ENCODE data around the gene CLDN5.

CLDN5 gene

GRCh38 chr22:19509191-19509590, 15.0 kb downstream of the CLDN5 start:
- H3K4me3 ChIP-seq (ENCODE audit: low read depth in 1 of 2, low read length in 2 of 2), result no peak overlapping the region
- H3K36me3 ChIP-seq (ENCODE audit: control insufficient read depth in 1 of 2, insufficient read depth in 2 of 2, low read length in 2 of 2), result no peaks in the 10 kb centered on the region

GRCh38 chr22:19508024-19508776, 16.0 kb downstream of the CLDN5 start:
- H3K27ac ChIP-seq (ENCODE audit: low read length), result no peak overlapping the region
- H3K4me1 ChIP-seq (ENCODE audit: control insufficient read depth in 1 of 2, insufficient read depth in 2 of 2, low read length in 2 of 2), result no peaks in the 10 kb centered on the region
- no peaks in the 10 kb centered on the region for H3K36me3 ChIP-seq (ENCODE audit: control insufficient read depth in 1 of 2, insufficient read depth in 2 of 2, low read length in 2 of 2)
- H3K4me3 ChIP-seq (ENCODE audit: low read depth in 1 of 2, low read length in 2 of 2), result no peak overlapping the region
- no peaks in the 10 kb centered on the region for H3K9me3 ChIP-seq (ENCODE audit: control insufficient read depth in 1 of 2, low read length in 2 of 2)
- H3K27me3 ChIP-seq (ENCODE audit: low read depth, low read length), result no peaks in the 10 kb centered on the region

More at GRCh38 chr22:19509191-19509590, 15.0 kb downstream of the CLDN5 start:
- H3K27me3 ChIP-seq (ENCODE audit: low read depth, low read length), result no peaks in the 10 kb centered on the region
- no peaks in the 10 kb centered on the region for H3K9me3 ChIP-seq (ENCODE audit: control insufficient read depth in 1 of 2, low read length in 2 of 2)
- no peaks in the 10 kb centered on the region for H3K4me1 ChIP-seq (ENCODE audit: control insufficient read depth in 1 of 2, insufficient read depth in 2 of 2, low read length in 2 of 2)
- no peak overlapping the region for H3K27ac ChIP-seq (ENCODE audit: low read length)

- no peak overlapping the region for H3K27ac ChIP-seq (ENCODE audit: low read length)
- H3K36me3 ChIP-seq (ENCODE audit: control insufficient read depth in 1 of 2, insufficient read depth in 2 of 2, low read length in 2 of 2), result no peaks in the 10 kb centered on the region
- no peaks in the 10 kb centered on the region for H3K4me1 ChIP-seq (ENCODE audit: control insufficient read depth in 1 of 2, insufficient read depth in 2 of 2, low read length in 2 of 2)
- H3K4me3 ChIP-seq (ENCODE audit: low read depth in 1 of 2, low read length in 2 of 2), result no peak overlapping the region
- H3K9me3 ChIP-seq (ENCODE audit: control insufficient read depth in 1 of 2, low read length in 2 of 2), result no peaks in the 10 kb centered on the region
- H3K27me3 ChIP-seq (ENCODE audit: low read depth, low read length), result no peaks in the 10 kb centered on the region
Observed at GRCh38 chr22:19507534-19507861, 16.7 kb downstream of the CLDN5 start.

- Histone ChIP-seq H3K27ac (ENCODE audit: low read length) (no peak overlapping the region), H3K36me3 (ENCODE audit: control insufficient read depth in 1 of 2, insufficient read depth in 2 of 2, low read length in 2 of 2) (no peaks in the 10 kb centered on the region), H3K27me3 (ENCODE audit: low read depth, low read length) (no peaks in the 10 kb centered on the region), H3K9me3 (ENCODE audit: control insufficient read depth in 1 of 2, low read length in 2 of 2) (no peaks in the 10 kb centered on the region), H3K4me1 (ENCODE audit: control insufficient read depth in 1 of 2, insufficient read depth in 2 of 2, low read length in 2 of 2) (no peaks in the 10 kb centered on the region), H3K4me3 (ENCODE audit: low read depth in 1 of 2, low read length in 2 of 2) (no peak overlapping the region)
Observed at GRCh38 chr22:19506212-19506611, 18.0 kb downstream of the CLDN5 start.

GRCh38 chr22:19505735-19506126, 18.5 kb downstream of the CLDN5 start:
- H3K9me3 ChIP-seq (ENCODE audit: control insufficient read depth in 1 of 2, low read length in 2 of 2), result no peaks in the 10 kb centered on the region

GRCh38 chr22:19504900-19505734, 19.1 kb downstream of the CLDN5 start:
- Histone ChIP-seq H3K27ac (ENCODE audit: low read length) (no peak overlapping the region), H3K9me3 (ENCODE audit: control insufficient read depth in 1 of 2, low read length in 2 of 2) (no peaks in the 10 kb centered on the region), H3K4me1 (ENCODE audit: control insufficient read depth in 1 of 2, insufficient read depth in 2 of 2, low read length in 2 of 2) (no peaks in the 10 kb centered on the region), H3K4me3 (ENCODE audit: low read depth in 1 of 2, low read length in 2 of 2) (no peak overlapping the region), H3K27me3 (ENCODE audit: low read depth, low read length) (no peaks in the 10 kb centered on the region), H3K36me3 (ENCODE audit: control insufficient read depth in 1 of 2, insufficient read depth in 2 of 2, low read length in 2 of 2) (no peaks in the 10 kb centered on the region)

More at GRCh38 chr22:19505735-19506126, 18.5 kb downstream of the CLDN5 start:
- no peaks in the 10 kb centered on the region for H3K4me1 ChIP-seq (ENCODE audit: control insufficient read depth in 1 of 2, insufficient read depth in 2 of 2, low read length in 2 of 2)
- no peaks in the 10 kb centered on the region for H3K36me3 ChIP-seq (ENCODE audit: control insufficient read depth in 1 of 2, insufficient read depth in 2 of 2, low read length in 2 of 2)
- H3K4me3 ChIP-seq (ENCODE audit: low read depth in 1 of 2, low read length in 2 of 2), result no peak overlapping the region
- H3K27me3 ChIP-seq (ENCODE audit: low read depth, low read length), result no peaks in the 10 kb centered on the region
- H3K27ac ChIP-seq (ENCODE audit: low read length), result no peak overlapping the region

GRCh38 chr22:19503869-19504268, 20.3 kb downstream of the CLDN5 start:
- H3K27me3 ChIP-seq (ENCODE audit: low read depth, low read length), result no peaks in the 10 kb centered on the region
- no peak overlapping the region for H3K27ac ChIP-seq (ENCODE audit: low read length)
- H3K36me3 ChIP-seq (ENCODE audit: control insufficient read depth in 1 of 2, insufficient read depth in 2 of 2, low read length in 2 of 2), result no peaks in the 10 kb centered on the region
- no peaks in the 10 kb centered on the region for H3K4me1 ChIP-seq (ENCODE audit: control insufficient read depth in 1 of 2, insufficient read depth in 2 of 2, low read length in 2 of 2)
- H3K9me3 ChIP-seq (ENCODE audit: control insufficient read depth in 1 of 2, low read length in 2 of 2), result no peaks in the 10 kb centered on the region
- no peak overlapping the region for H3K4me3 ChIP-seq (ENCODE audit: low read depth in 1 of 2, low read length in 2 of 2)

GRCh38 chr22:19503367-19503766, 20.8 kb downstream of the CLDN5 start:
- no peaks in the 10 kb centered on the region for H3K4me1 ChIP-seq (ENCODE audit: control insufficient read depth in 1 of 2, insufficient read depth in 2 of 2, low read length in 2 of 2)
- H3K27me3 ChIP-seq (ENCODE audit: low read depth, low read length), result no peaks in the 10 kb centered on the region
- no peak overlapping the region for H3K27ac ChIP-seq (ENCODE audit: low read length)
- no peak overlapping the region for H3K4me3 ChIP-seq (ENCODE audit: low read depth in 1 of 2, low read length in 2 of 2)
- H3K9me3 ChIP-seq (ENCODE audit: control insufficient read depth in 1 of 2, low read length in 2 of 2), result no peaks in the 10 kb centered on the region
- no peaks in the 10 kb centered on the region for H3K36me3 ChIP-seq (ENCODE audit: control insufficient read depth in 1 of 2, insufficient read depth in 2 of 2, low read length in 2 of 2)

- Histone ChIP-seq H3K27me3 (ENCODE audit: low read depth, low read length) (no peaks in the 10 kb centered on the region), H3K27ac (ENCODE audit: low read length) (no peak overlapping the region), H3K4me1 (ENCODE audit: control insufficient read depth in 1 of 2, insufficient read depth in 2 of 2, low read length in 2 of 2) (no peaks in the 10 kb centered on the region), H3K4me3 (ENCODE audit: low read depth in 1 of 2, low read length in 2 of 2) (no peak overlapping the region), H3K36me3 (ENCODE audit: control insufficient read depth in 1 of 2, insufficient read depth in 2 of 2, low read length in 2 of 2) (no peaks in the 10 kb centered on the region), H3K9me3 (ENCODE audit: control insufficient read depth in 1 of 2, low read length in 2 of 2) (no peaks in the 10 kb centered on the region)
Observed at GRCh38 chr22:19501897-19502447, 22.2 kb downstream of the CLDN5 start.

GRCh38 chr22:19499880-19500242, 24.3 kb downstream of the CLDN5 start:
- H3K4me1 ChIP-seq (ENCODE audit: control insufficient read depth in 1 of 2, insufficient read depth in 2 of 2, low read length in 2 of 2), result no peaks in the 10 kb centered on the region
- H3K9me3 ChIP-seq (ENCODE audit: control insufficient read depth in 1 of 2, low read length in 2 of 2), result no peaks in the 10 kb centered on the region
- no peaks in the 10 kb centered on the region for H3K36me3 ChIP-seq (ENCODE audit: control insufficient read depth in 1 of 2, insufficient read depth in 2 of 2, low read length in 2 of 2)
- H3K4me3 ChIP-seq (ENCODE audit: low read depth in 1 of 2, low read length in 2 of 2), result no peak overlapping the region
- no peak overlapping the region for H3K27ac ChIP-seq (ENCODE audit: low read length)
- H3K27me3 ChIP-seq (ENCODE audit: low read depth, low read length), result no peaks in the 10 kb centered on the region

- Histone ChIP-seq H3K27me3 (ENCODE audit: low read depth, low read length) (no peaks in the 10 kb centered on the region), H3K36me3 (ENCODE audit: control insufficient read depth in 1 of 2, insufficient read depth in 2 of 2, low read length in 2 of 2) (no peaks in the 10 kb centered on the region), H3K27ac (ENCODE audit: low read length) (no peak overlapping the region), H3K4me3 (ENCODE audit: low read depth in 1 of 2, low read length in 2 of 2) (no peak overlapping the region), H3K9me3 (ENCODE audit: control insufficient read depth in 1 of 2, low read length in 2 of 2) (no peaks in the 10 kb centered on the region), H3K4me1 (ENCODE audit: control insufficient read depth in 1 of 2, insufficient read depth in 2 of 2, low read length in 2 of 2) (no peaks in the 10 kb centered on the region)
Observed at GRCh38 chr22:19499236-19499879, 24.9 kb downstream of the CLDN5 start.

Data from muscle layer of duodenum (tissue), 2 donors.